H9 (cell line): Measurements from ENCODE around the gene NAGA. TPM values are rescaled to one million over a fixed set of nuclear protein-coding genes. Genes with fewer than 3 reads are reported as not detected.

ENCODE experiments used
- DNase-seq: peaks from one replicate; pipeline ENCODE4 v3.0.0-alpha.2; 2017
- H2AFZ ChIP-seq: one replicate; pipeline ENCODE4 v1.6.1; 2013; ENCODE audit warnings: mild to moderate bottlenecking, low read length, control low read depth, moderate library complexity
- H2AK5ac ChIP-seq: 2 replicates; pipeline ENCODE4 v1.6.1; 2013; ENCODE audit warnings: low read length, control low read depth, mixed read lengths; ENCODE audit not compliant: insufficient read length
- H2BK120ac ChIP-seq: one replicate; pipeline ENCODE4 v1.6.1; 2013; ENCODE audit warnings: low read depth, mild to moderate bottlenecking, low read length, control low read depth, inconsistent platforms; ENCODE audit not compliant: poor library complexity, severe bottlenecking
- H2BK12ac ChIP-seq: 2 replicates; pipeline ENCODE4 v1.6.1; 2013; ENCODE audit warnings: low read length, control low read depth, mixed read lengths, low read depth; ENCODE audit not compliant: insufficient read length
- H2BK15ac ChIP-seq: 2 replicates; pipeline ENCODE4 v1.6.1; 2013; ENCODE audit warnings: low read depth, low read length, control low read depth
- H2BK20ac ChIP-seq: one replicate; pipeline ENCODE4 v1.6.1; 2013; ENCODE audit warnings: low read depth, mild to moderate bottlenecking, low read length, control low read depth, inconsistent platforms; ENCODE audit not compliant: poor library complexity, severe bottlenecking
- H2BK5ac ChIP-seq: 2 replicates; pipeline ENCODE4 v1.6.1; 2013; ENCODE audit warnings: low read length, control low read depth, mixed read lengths; ENCODE audit not compliant: insufficient read length
- H3K14ac ChIP-seq: 2 replicates; pipeline ENCODE4 v1.6.1; 2013; ENCODE audit warnings: low read length, control low read depth; ENCODE audit not compliant: insufficient read depth
- H3K18ac ChIP-seq: 2 replicates; pipeline ENCODE4 v1.6.1; 2013; ENCODE audit warnings: low read depth, mild to moderate bottlenecking, mixed read lengths, low read length, control low read depth; ENCODE audit not compliant: insufficient read length
- H3K23ac ChIP-seq: 2 replicates; pipeline ENCODE4 v1.6.1; 2013; ENCODE audit warnings: low read length, control low read depth, mixed read lengths, low read depth; ENCODE audit not compliant: insufficient read length
- H3K23me2 ChIP-seq: 2 replicates; pipeline ENCODE4 v1.6.1; 2013; ENCODE audit warnings: low read depth, mild to moderate bottlenecking, mixed read lengths, low read length, control low read depth; ENCODE audit not compliant: insufficient read length, poor library complexity, severe bottlenecking
- H3K27ac ChIP-seq: 2 replicates; pipeline ENCODE4 v1.5.1; 2013; ENCODE audit warnings: low read length, control low read depth, mixed read lengths, low read depth; ENCODE audit not compliant: insufficient read length
- H3K27me3 ChIP-seq: 2 replicates; pipeline ENCODE4 v1.6.1; 2013; ENCODE audit warnings: low read length, control low read depth, inconsistent platforms; ENCODE audit not compliant: insufficient read depth
- H3K4ac ChIP-seq: 2 replicates; pipeline ENCODE4 v1.6.1; 2013; ENCODE audit warnings: low read depth, mild to moderate bottlenecking, control low read depth, inconsistent platforms, low read length, moderate library complexity
- H3K4me1 ChIP-seq: 2 replicates; pipeline ENCODE4 v1.6.1; 2013; ENCODE audit warnings: low read length, control low read depth, inconsistent platforms; ENCODE audit not compliant: insufficient read depth
- H3K4me2 ChIP-seq: 2 replicates; pipeline ENCODE4 v1.6.1; 2013; ENCODE audit warnings: low read length, control low read depth, mixed read lengths; ENCODE audit not compliant: insufficient read length, insufficient read depth
- H3K56ac ChIP-seq: 2 replicates; pipeline ENCODE4 v1.6.1; 2013; ENCODE audit warnings: low read depth, mild to moderate bottlenecking, mixed read lengths, low read length, control low read depth; ENCODE audit not compliant: insufficient read length
- H3K79me1 ChIP-seq: 2 replicates; pipeline ENCODE4 v1.6.1; 2013; ENCODE audit warnings: low read depth, mild to moderate bottlenecking, moderate library complexity, low read length, control low read depth, inconsistent platforms; ENCODE audit not compliant: insufficient read depth, poor library complexity, severe bottlenecking
- H3K79me2 ChIP-seq: 2 replicates; pipeline ENCODE4 v1.6.1; 2013; ENCODE audit warnings: low read length, control low read depth, inconsistent platforms; ENCODE audit not compliant: insufficient read depth
- H3K9ac ChIP-seq: 2 replicates; pipeline ENCODE4 v1.6.1; 2013; ENCODE audit warnings: low read length, control low read depth, mixed read lengths; ENCODE audit not compliant: insufficient read length; ENCODE audit errors: extremely low read depth
- H3K9me3 ChIP-seq: one replicate; pipeline ENCODE4 v1.6.1; 2013; ENCODE audit warnings: low read depth, low read length, inconsistent platforms; ENCODE audit not compliant: control insufficient read depth
- H3T11ph ChIP-seq: one replicate; pipeline ENCODE4 v1.6.1; 2013; ENCODE audit warnings: mild to moderate bottlenecking, low read length, control low read depth, inconsistent platforms
- H4K20me1 ChIP-seq: one replicate; pipeline ENCODE4 v1.6.1; 2013; ENCODE audit not compliant: control insufficient read depth, insufficient read length, insufficient read depth
- H4K5ac ChIP-seq: 2 replicates; pipeline ENCODE4 v1.6.1; 2013; ENCODE audit warnings: low read depth, mild to moderate bottlenecking, mixed read lengths, low read length, control low read depth; ENCODE audit not compliant: insufficient read length
- H4K8ac ChIP-seq: replicated peaks from 2 replicates; pipeline ENCODE4 v1.6.1; 2013; ENCODE audit warnings: low read length, control low read depth, mixed read lengths, low read depth; ENCODE audit not compliant: insufficient read length
- H4K91ac ChIP-seq: 2 replicates; pipeline ENCODE4 v1.6.1; 2013; ENCODE audit warnings: low read depth, mild to moderate bottlenecking, moderate library complexity, mixed read lengths, low read length, control low read depth; ENCODE audit not compliant: insufficient read length
- H3K27ac Mint-ChIP-seq, 3 experiments: 2 replicates in 2 of 3; 3 replicates in 1 of 3; pipeline ENCODE4 v1.8.0; 2020 to 2021; ENCODE audit warnings: mixed read lengths in 3 of 3, mild to moderate bottlenecking in 1 of 3, moderate library complexity in 1 of 3
- H3K27me3 Mint-ChIP-seq: 2 replicates; pipeline ENCODE4 v1.8.0; 2021; ENCODE audit warnings: low read depth, mild to moderate bottlenecking, moderate library complexity, mixed read lengths
- H3K36me3 Mint-ChIP-seq, 3 experiments: 2 replicates in 2 of 3; 3 replicates in 1 of 3; pipeline ENCODE4 v1.8.0; 2020 to 2021; ENCODE audit warnings: low read depth in 3 of 3, mixed read lengths in 3 of 3; ENCODE audit not compliant: insufficient read depth in 1 of 3
- H3K4me1 Mint-ChIP-seq, 2 experiments: 2 replicates each; pipeline ENCODE4 v1.8.0; 2020; ENCODE audit warnings: mixed read lengths in 2 of 2
- H3K4me3 Mint-ChIP-seq, 2 experiments: 2 replicates in 1 of 2; 3 replicates in 1 of 2; pipeline ENCODE4 v1.8.0; 2020 to 2021; ENCODE audit warnings: mild to moderate bottlenecking in 2 of 2, mixed read lengths in 2 of 2, moderate library complexity in 1 of 2
- H3K9me3 Mint-ChIP-seq, 2 experiments: 2 replicates in 1 of 2; 3 replicates in 1 of 2; pipeline ENCODE4 v1.8.0; 2020; ENCODE audit warnings: mild to moderate bottlenecking in 2 of 2, mixed read lengths in 2 of 2, moderate library complexity in 1 of 2
- CTCF ChIP-seq: fragments of 200-600 bp; sonication (generic); conservative IDR thresholded peaks from 3 replicates; pipeline ENCODE4 v1.8.0; 2021; ENCODE audit warnings: antibody characterized with exemption, mild to moderate bottlenecking
- WGBS: extraction: QIAGEN DNeasy Blood & Tissue Kit; methylation state at CpG from one replicate; pipeline ENCODE4 v1.1.7; 2013; ENCODE audit warnings: missing lambda C conversion rate, low lambda C conversion rate, mixed read lengths; ENCODE audit not compliant: insufficient read length; ENCODE audit errors: extremely low coverage; 5-methylcytosine and 5-hydroxymethylcytosine counted together
- total RNA-seq: library from RNA; stranded (reverse); gene quantifications from 2 replicates; pipeline ENCODE4 v1.2.1, GENCODE V29; 2021

Gene NAGA
- total RNA-seq, 1 experiment from 2014 or later: 16.1 TPM

GRCh38 chr22:42062506-42063170 lies 8.0 kb downstream of the NAGA start:
- H3K56ac ChIP-seq: no peak overlapping the region
- no peak overlapping the region for H3K18ac ChIP-seq
- no peak overlapping the region for H2BK5ac ChIP-seq
- H3K79me2 ChIP-seq: no peaks in the 10 kb centered on the region
- peaks cover 13 to 17% of the 10 kb centered on the region in 2 experiments for H3K4me1 Mint-ChIP-seq
- H3K27me3 Mint-ChIP-seq: no peaks in the 10 kb centered on the region
- no peaks in the 10 kb centered on the region for H3K9me3 ChIP-seq
- H3K9ac ChIP-seq: no peak overlapping the region
- H3K14ac ChIP-seq: no peak overlapping the region
- no peak overlapping the region for H3K27ac ChIP-seq
- H3K4ac ChIP-seq: no peak overlapping the region
- peaks cover 5% of the 10 kb centered on the region for H4K20me1 ChIP-seq
- H3K23ac ChIP-seq: no peak overlapping the region
- H3K23me2 ChIP-seq: no peaks in the 10 kb centered on the region
- DNase-seq: no peak
- H3K4me3 Mint-ChIP-seq: no peak overlapping the region
- no peaks in the 10 kb centered on the region for H3K79me1 ChIP-seq
- no peak overlapping the region for H2BK12ac ChIP-seq
- H2BK15ac ChIP-seq: no peak overlapping the region
- H4K8ac ChIP-seq: no peak overlapping the region
- no peak overlapping the region for H4K91ac ChIP-seq
- no peak overlapping the region for H4K5ac ChIP-seq
- no peaks in the 10 kb centered on the region for H3K27me3 ChIP-seq
- no peak for TF ChIP-seq CTCF
- no peak overlapping the region for H2AFZ ChIP-seq
- peaks cover 6 to 8% of the 10 kb centered on the region in 2 experiments; a peak in 3 of 5 replicates for H3K9me3 Mint-ChIP-seq
- peaks cover 39 to 74% (median 66%) of the 10 kb centered on the region in 3 experiments for H3K36me3 Mint-ChIP-seq
- H3K4me2 ChIP-seq: no peak overlapping the region
- no peak overlapping the region for H3T11ph ChIP-seq
- whole genome bisulfite sequencing: no CpG with 5 or more reads among the region's 10 CpGs
- no peak overlapping the region for H2BK20ac ChIP-seq
- H2BK120ac ChIP-seq: no peak overlapping the region
- H2AK5ac ChIP-seq: no peak overlapping the region
- peak overlapping the region in 2 of 3 experiments; percentile 44 to 73; a peak in 4 of 7 replicates for H3K27ac Mint-ChIP-seq
- peaks cover 10% of the 10 kb centered on the region; the same call in 1 of the 2 replicates for H3K4me1 ChIP-seq
